Vagina (tissue), 2 donors: ENCODE data around the gene ARHGAP10.

Experiments
- CTCF ChIP-seq, 3 experiments: fragments of 450-650 bp in 2 of 3; fragments of 200-600 bp in 1 of 3; sonication (generic) in 1 of 3; IDR thresholded peaks; one replicate each; pipeline ENCODE4 v1.5.1; 2017 to 2019; ENCODE audit warnings: antibody characterized with exemption in 3 of 3, mild to moderate bottlenecking in 2 of 3, moderate library complexity in 2 of 3
- POLR2A ChIP-seq, 2 donors: fragments of 450-650 bp; IDR thresholded peaks; one replicate each; pipeline ENCODE4 v1.6.1; 2017; ENCODE audit warnings: antibody characterized with exemption in 2 of 2, mild to moderate bottlenecking in 2 of 2, moderate library complexity in 2 of 2
- POLR2AphosphoS5 ChIP-seq, 2 donors: sonication (generic); formaldehyde crosslinking; IDR thresholded peaks; one replicate each; pipeline ENCODE4 v1.9.0; 2017; ENCODE audit warnings: antibody characterized with exemption in 2 of 2, mild to moderate bottlenecking in 2 of 2, low read depth in 1 of 2; ENCODE audit not compliant: insufficient read depth in 1 of 2

GRCh38 chr4:147843162-147843561 lies 111.3 kb downstream of the ARHGAP10 start:
- TF ChIP-seq CTCF (IDR thresholded peaks at IDR 0.05) (no peak), POLR2A (IDR thresholded peaks at IDR 0.05) (no peak), POLR2AphosphoS5 (IDR thresholded peaks at IDR 0.05; ENCODE audit: insufficient read depth in 1 of 2, low read depth in 1 of 2) (no peak)
